SK-N-MC (cell line): ENCODE data around the gene GNAI2.

Experiments used
- EZH2 ChIP-seq: fragments of 200-600 bp; sonication (generic); IDR thresholded peaks from one replicate; pipeline ENCODE4 v1.6.1; 2017; ENCODE audit warnings: antibody characterized with exemption
- POLR2AphosphoS5 ChIP-seq: IDR thresholded peaks from 2 replicates; pipeline ENCODE4 v1.6.1; 2012; ENCODE audit warnings: mild to moderate bottlenecking, low read depth, low read length, borderline replicate concordance

- TF ChIP-seq POLR2AphosphoS5 (no peak), EZH2 (no peak)
These were observed 16.7 kb upstream of the GNAI2 start for GRCh38 chr3:50219285-50219684.
